Ovary (tissue), 9 donors: ENCODE data around the gene PRCD. TPM values are rescaled to one million over a fixed set of nuclear protein-coding genes. Genes with fewer than 3 reads are reported as not detected.
A peak's percentile ranks its signal among the peaks of the same experiment; 100 is the strongest.

Experiments used
- DNase-seq, 5 donors: peaks; one replicate each; pipeline ENCODE4 v3.0.0-alpha.2; 2019 to 2020
- H3K27ac ChIP-seq, 2 donors: fragments of 200-600 bp; one replicate each; pipeline versions ENCODE4 v1.5.1 to v1.8.0; 2019 to 2022
- H3K27me3 ChIP-seq: fragments of 200-600 bp; one replicate; pipeline ENCODE4 v1.8.0; 2022
- H3K36me3 ChIP-seq: fragments of 200-600 bp; sonication (generic); one replicate; pipeline ENCODE4 v1.5.1; 2019
- H3K4me1 ChIP-seq: one replicate; pipeline ENCODE4 v1.8.1; 2013; ENCODE audit warnings: mild to moderate bottlenecking, moderate library complexity; ENCODE audit not compliant: insufficient read depth
- H3K4me3 ChIP-seq: fragments of 200-600 bp; sonication (generic); one replicate; pipeline ENCODE4 v1.5.1; 2017
- H3K9me3 ChIP-seq, 2 donors: fragments of 200-600 bp in 1 of 2; sonication (generic) in 1 of 2; one replicate each; pipeline versions ENCODE4 v1.5.1 to v1.8.1; 2013 to 2019; ENCODE audit warnings: mild to moderate bottlenecking in 1 of 2, moderate library complexity in 1 of 2
- CTCF ChIP-seq, 3 donors: fragments of 450-650 bp in 2 of 3; fragments of 200-600 bp in 1 of 3; IDR thresholded peaks; one replicate each; pipeline versions ENCODE4 v1.5.1 to v1.8.0; 2016 to 2022; ENCODE audit warnings: antibody characterized with exemption in 3 of 3, mild to moderate bottlenecking in 1 of 3
- EP300 ChIP-seq: sonication (generic); formaldehyde crosslinking; IDR thresholded peaks from one replicate; pipeline ENCODE4 v1.6.1; 2017; ENCODE audit warnings: antibody characterized with exemption
- POLR2A ChIP-seq: fragments of 450-650 bp; IDR thresholded peaks from one replicate; pipeline ENCODE4 v1.6.1; 2017; ENCODE audit warnings: antibody characterized with exemption, mild to moderate bottlenecking, moderate library complexity
- WGBS, 3 donors: extraction: QIAGEN DNeasy Blood & Tissue Kit in 1 of 3; methylation state at CpG; one replicate each; pipeline versions ENCODE4 v1.1.5 to v1.1.7; 2013 to 2017; 5-methylcytosine and 5-hydroxymethylcytosine counted together
- intact Hi-C, 4 donors: fragments of 100-400 bp; cut with DNase I; formaldehyde crosslinking; loops; one replicate each; pipeline versions ENCODE4 v1.11.0 to v1.15.1; 2022 to 2023
- polyA plus RNA-seq, 2 donors: library from polyadenylated mRNA; stranded (reverse); fragments of 200-250 nt in 1 of 2; fragments of 350-450 nt in 1 of 2; fragmentation: Illumina TruSeq in 1 of 2; extraction: RNeasy Lipid Tissue Mini Kit (QIAGEN cat#74804) in 1 of 2; gene quantifications; one replicate each; pipeline ENCODE4 v1.2.3, GENCODE V29; 2013 to 2014
- total RNA-seq, 7 donors: library from RNA; depleted of rRNA in 2 of 7; stranded (reverse); fragments of >200 nt in 2 of 7; fragmentation: NEBNext Ultra II Directional in 3 of 7; extraction: Animal tissue kit (Norgen Biotek cat#: 25700) in 3 of 7; gene quantifications; one replicate each; pipeline versions ENCODE4 v1.1.0 to v1.2.4, GENCODE V29; 2016 to 2023
- donor health status: DM: no; HTN: no; CAD: no; lungs with moderate emphysema.
- donor health status: DM: no; HTN: no; CAD: no.
- donor health status: Bipolar disorder and iron deficiency.
- donor health status: DM: yes; HTN: yes; CAD: no.
- donor health status: DM: no; HTN: no; CAD: no.
- donor health status: DM: yes; HTN: yes; CAD: no.

Gene PRCD
- total and polyA plus RNA-seq, 9 donors, result 1.5 to 12.2 (median 2.8) TPM

GRCh38 chr17:76585033-76585648, 45.3 kb downstream of the PRCD start:
- intact Hi-C loops, result no loop called here
- 0 to 1% (median 1%) methylated on average over 58 to 62 of the region's 62 CpGs for WGBS, 3 donors

GRCh38 chr17:76585649-76586593, 46.1 kb downstream of the PRCD start, which contains the start of gene ST6GALNAC2:
ST6GALNAC2 (minus strand) TSS chr17:76585860; CDS start chr17:76585808, 52 bp downstream.
- Histone ChIP-seq H3K36me3 (no peaks in the 10 kb centered on the region), H3K4me3 (peak within 1 kb of the TSS; percentile 47), H3K27me3 (no peaks in the 10 kb centered on the region), H3K4me1 (peaks cover 7% of the 10 kb centered on the region), H3K27ac (no peak within 1 kb of the TSS), H3K9me3 (no peaks in the 10 kb centered on the region)
- DNase-seq, result peak; percentile 42 to 73 (median 62)
- WGBS, 3 donors, result 1 to 3% (median 1%) methylated on average over 24 to 84 of the region's 84 CpGs
- peak; percentile 9 to 37 (median 29) for TF ChIP-seq CTCF (IDR thresholded peaks at IDR 0.05)
- no peak for TF ChIP-seq EP300
- intact Hi-C loops, result loop anchor here in 1 of 4 donors (2.0 kb wide), 1 partner anchor 63 kb away; no protein-coding TSS in a partner anchor

More at GRCh38 chr17:76585033-76585648, 45.3 kb downstream of the PRCD start:
- H3K27ac ChIP-seq, result no peak overlapping the region
- DNase-seq, result peak in 4 of 5 donors; percentile 34 to 65 (median 44)
- TF ChIP-seq POLR2A (no peak), EP300 (no peak), CTCF (IDR thresholded peaks at IDR 0.05) (no peak)
- peak overlapping the region; percentile 47 for H3K4me3 ChIP-seq
- no peaks in the 10 kb centered on the region for H3K27me3 ChIP-seq
- no peaks in the 10 kb centered on the region for H3K36me3 ChIP-seq
- H3K4me1 ChIP-seq, result peaks cover 7% of the 10 kb centered on the region
- H3K9me3 ChIP-seq, result no peaks in the 10 kb centered on the region

GRCh38 chr17:76586741-76587487, 47.1 kb downstream of the PRCD start:
- Histone ChIP-seq H3K36me3 (no peaks in the 10 kb centered on the region), H3K4me3 (no peak overlapping the region), H3K4me1 (peaks cover 7% of the 10 kb centered on the region), H3K27ac (no peak overlapping the region), H3K9me3 (no peaks in the 10 kb centered on the region), H3K27me3 (no peaks in the 10 kb centered on the region)
- 24 to 52% (median 41%) methylated on average over 17 of the region's 17 CpGs for whole genome bisulfite sequencing, 3 donors
- no peak for DNase-seq
- TF ChIP-seq EP300 (no peak), POLR2A (no peak), CTCF (IDR thresholded peaks at IDR 0.05) (no peak)
- intact Hi-C loops, result loop anchor here in 1 of 4 donors (2.0 kb wide), 1 partner anchor 64 kb away; no protein-coding TSS in a partner anchor

GRCh38 chr17:76588182-76588581, 48.3 kb downstream of the PRCD start:
- DNase-seq, result peak in 2 of 5 donors; percentile 14 to 51
- H3K27ac ChIP-seq, result no peak overlapping the region

More at GRCh38 chr17:76588182-76588581, 48.3 kb downstream of the PRCD start:
- Histone ChIP-seq H3K36me3 (no peaks in the 10 kb centered on the region), H3K4me3 (no peak overlapping the region), H3K9me3 (no peaks in the 10 kb centered on the region), H3K4me1 (peaks cover 7% of the 10 kb centered on the region), H3K27me3 (no peaks in the 10 kb centered on the region)
- no peak for TF ChIP-seq EP300
- TF ChIP-seq POLR2A, result no peak
- TF ChIP-seq CTCF (IDR thresholded peaks at IDR 0.05), result no peak
- intact Hi-C loops, result no loop called here
